Peyer's patch (tissue), 4 donors: ENCODE data around the gene RELA.

ENCODE experiments used
- POLR2A ChIP-seq, 2 donors: fragments of 450-650 bp; IDR thresholded peaks; one replicate each; pipeline ENCODE4 v1.5.1; 2017; ENCODE audit warnings: antibody characterized with exemption in 2 of 2, mild to moderate bottlenecking in 2 of 2, moderate library complexity in 2 of 2
- TF ChIP-seq, protein P1 (sequence below), 6 experiments: fragments of 450-650 bp in 4 of 6; fragments of 200-600 bp in 2 of 6; sonication (generic) in 1 of 6; IDR thresholded peaks; one replicate each; pipeline ENCODE4 v1.5.1; 2017 to 2019; ENCODE audit warnings: antibody characterized with exemption in 6 of 6, mild to moderate bottlenecking in 3 of 6, moderate library complexity in 1 of 6

DNA sequence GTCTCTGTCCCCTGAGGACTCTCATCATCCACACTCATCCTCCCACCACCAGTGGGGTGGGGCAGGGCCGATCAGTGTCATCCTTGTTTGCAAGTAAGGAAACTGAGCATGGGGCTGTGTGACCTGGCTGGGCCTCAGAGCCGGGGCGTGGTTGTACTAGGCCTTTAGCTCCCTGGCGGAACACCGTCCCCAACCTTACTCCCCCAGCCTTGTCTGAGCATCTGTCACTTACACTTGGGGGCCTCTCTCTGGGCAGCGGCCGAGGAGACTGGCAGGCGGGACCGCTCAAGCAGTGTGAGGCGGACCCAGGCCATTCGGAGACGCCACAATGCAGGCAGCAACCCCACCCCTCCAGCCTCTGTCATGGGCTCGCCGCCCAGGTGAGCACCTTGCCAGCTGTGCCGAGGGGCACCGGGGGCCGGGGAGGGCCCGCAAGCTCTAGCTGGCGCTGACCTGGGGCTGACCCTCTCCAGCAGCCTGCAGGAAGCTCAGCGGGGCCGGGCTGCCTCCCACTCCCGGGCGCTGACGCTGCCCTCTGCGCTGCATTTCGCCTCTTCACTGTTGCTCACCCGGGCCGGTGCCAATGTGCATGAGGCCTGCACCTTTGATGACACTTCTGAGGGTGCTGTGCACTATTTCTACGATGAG is 43.3 kb downstream of the RELA start:
- TF ChIP-seq, protein P1, sequence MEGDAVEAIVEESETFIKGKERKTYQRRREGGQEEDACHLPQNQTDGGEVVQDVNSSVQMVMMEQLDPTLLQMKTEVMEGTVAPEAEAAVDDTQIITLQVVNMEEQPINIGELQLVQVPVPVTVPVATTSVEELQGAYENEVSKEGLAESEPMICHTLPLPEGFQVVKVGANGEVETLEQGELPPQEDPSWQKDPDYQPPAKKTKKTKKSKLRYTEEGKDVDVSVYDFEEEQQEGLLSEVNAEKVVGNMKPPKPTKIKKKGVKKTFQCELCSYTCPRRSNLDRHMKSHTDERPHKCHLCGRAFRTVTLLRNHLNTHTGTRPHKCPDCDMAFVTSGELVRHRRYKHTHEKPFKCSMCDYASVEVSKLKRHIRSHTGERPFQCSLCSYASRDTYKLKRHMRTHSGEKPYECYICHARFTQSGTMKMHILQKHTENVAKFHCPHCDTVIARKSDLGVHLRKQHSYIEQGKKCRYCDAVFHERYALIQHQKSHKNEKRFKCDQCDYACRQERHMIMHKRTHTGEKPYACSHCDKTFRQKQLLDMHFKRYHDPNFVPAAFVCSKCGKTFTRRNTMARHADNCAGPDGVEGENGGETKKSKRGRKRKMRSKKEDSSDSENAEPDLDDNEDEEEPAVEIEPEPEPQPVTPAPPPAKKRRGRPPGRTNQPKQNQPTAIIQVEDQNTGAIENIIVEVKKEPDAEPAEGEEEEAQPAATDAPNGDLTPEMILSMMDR (IDR thresholded peaks at IDR 0.05): no peak
- TF ChIP-seq POLR2A (IDR thresholded peaks at IDR 0.05): no peak
